Epithelial cell of esophagus (primary cell): Measurements from ENCODE around the gene VWDE.
"Not testable (repeated sequence)": the region's sequence is repeated elsewhere in the genome, so short reads cannot be mapped to it uniquely, and the experiment has no call there.

Experiments used
- DNase-seq: peaks from one replicate; pipeline ENCODE4 v3.0.0; 2010; ENCODE audit warnings: low read depth
- H3K4me3 ChIP-seq: 2 replicates; pipeline ENCODE4 v1.5.1; 2011; ENCODE audit warnings: mild to moderate bottlenecking, low read length, control low read depth
- TF ChIP-seq, protein P1 (sequence below): IDR thresholded peaks from 2 replicates; pipeline ENCODE4 v1.5.1; 2011; ENCODE audit warnings: low read depth, mild to moderate bottlenecking, low read length, control low read depth, inconsistent platforms; ENCODE audit not compliant: insufficient read depth; ENCODE audit errors: missing control alignments

VWDE gene

DNA sequence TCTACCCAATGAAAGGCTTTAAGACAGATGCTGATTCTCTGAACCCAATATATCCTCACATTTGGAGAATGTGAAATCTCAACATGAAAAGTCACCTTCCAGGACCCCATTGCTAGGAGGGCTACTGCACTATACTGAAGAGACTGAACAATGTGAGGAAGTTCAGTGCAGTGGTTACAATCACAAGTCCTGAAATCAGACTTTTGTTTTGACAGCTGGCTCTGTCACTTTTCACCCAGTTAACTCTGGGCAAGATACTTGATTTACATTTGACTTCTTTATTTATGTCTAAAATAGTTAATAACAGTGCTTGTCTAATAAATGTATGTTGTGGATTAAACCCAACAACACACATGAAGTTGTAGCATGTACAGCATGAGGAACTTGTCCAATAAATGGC, 14.8 kb upstream of the VWDE start:
- TF ChIP-seq, protein P1, sequence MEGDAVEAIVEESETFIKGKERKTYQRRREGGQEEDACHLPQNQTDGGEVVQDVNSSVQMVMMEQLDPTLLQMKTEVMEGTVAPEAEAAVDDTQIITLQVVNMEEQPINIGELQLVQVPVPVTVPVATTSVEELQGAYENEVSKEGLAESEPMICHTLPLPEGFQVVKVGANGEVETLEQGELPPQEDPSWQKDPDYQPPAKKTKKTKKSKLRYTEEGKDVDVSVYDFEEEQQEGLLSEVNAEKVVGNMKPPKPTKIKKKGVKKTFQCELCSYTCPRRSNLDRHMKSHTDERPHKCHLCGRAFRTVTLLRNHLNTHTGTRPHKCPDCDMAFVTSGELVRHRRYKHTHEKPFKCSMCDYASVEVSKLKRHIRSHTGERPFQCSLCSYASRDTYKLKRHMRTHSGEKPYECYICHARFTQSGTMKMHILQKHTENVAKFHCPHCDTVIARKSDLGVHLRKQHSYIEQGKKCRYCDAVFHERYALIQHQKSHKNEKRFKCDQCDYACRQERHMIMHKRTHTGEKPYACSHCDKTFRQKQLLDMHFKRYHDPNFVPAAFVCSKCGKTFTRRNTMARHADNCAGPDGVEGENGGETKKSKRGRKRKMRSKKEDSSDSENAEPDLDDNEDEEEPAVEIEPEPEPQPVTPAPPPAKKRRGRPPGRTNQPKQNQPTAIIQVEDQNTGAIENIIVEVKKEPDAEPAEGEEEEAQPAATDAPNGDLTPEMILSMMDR = no peak
- no peak overlapping the region for H3K4me3 ChIP-seq
- DNase-seq = no peak

DNA sequence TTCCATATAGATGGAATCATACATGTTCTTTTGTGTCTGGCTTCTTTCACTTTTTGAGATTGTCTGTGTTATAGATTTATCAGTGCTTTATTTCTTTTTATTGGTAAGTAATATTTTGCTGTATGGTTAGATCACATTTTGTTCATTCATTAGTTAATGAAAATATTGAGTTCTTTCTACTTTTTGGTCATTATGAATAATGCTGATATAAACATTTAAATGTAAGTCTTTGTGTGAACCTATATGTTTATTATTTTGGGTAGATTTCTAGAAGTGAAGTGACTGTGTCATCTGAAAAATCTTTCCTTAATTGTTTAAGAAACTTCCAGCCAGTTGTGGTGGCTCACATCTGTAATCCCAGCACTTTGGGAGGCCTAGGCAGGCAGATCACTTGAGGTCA, 11.4 kb upstream of the VWDE start:
- no peak for DNase-seq
- no peak overlapping the region for H3K4me3 ChIP-seq
- TF ChIP-seq, protein P1 = no peak

DNA sequence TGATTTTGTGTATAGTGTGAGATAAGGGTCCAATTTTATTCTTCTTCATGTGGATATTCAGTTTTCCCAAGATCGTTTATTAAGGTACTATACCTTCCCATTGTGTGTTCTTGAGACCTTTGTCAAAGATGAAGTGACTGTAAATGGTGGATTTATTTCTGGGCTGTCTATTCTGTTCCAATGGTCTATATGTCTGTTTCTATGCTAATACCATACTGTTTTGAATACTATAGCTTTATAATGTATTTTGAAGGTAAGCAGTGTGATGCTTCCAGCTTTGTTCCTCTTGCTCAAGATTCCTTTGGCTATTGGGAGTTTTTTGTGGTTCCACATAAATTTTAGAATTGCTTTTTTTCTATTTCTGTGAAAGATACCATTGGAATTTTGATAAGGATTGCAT, 8.7 kb upstream of the VWDE start:
- DNase-seq = no peak
- no peak overlapping the region for H3K4me3 ChIP-seq

DNA sequence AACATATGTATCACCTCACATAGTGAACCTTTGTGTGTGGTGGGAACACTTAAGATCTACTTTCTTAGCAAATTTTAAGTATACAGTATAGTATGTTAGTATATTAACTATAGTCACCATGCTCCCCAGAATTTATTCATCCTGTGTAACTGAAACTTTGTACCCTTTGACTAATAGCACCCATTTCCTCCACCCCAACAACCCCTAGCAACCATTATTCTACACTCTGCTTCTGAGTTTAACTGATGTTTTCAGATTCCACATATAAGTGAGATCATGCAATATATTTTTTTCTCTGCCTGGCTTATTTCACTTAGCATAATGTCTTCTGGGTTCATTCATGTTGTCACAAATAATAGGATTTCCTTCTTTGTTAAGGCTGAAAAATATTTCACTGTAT, 6.9 kb upstream of the VWDE start:
- TF ChIP-seq, protein P1 = no peak
- H3K4me3 ChIP-seq = no peak overlapping the region
- DNase-seq = no peak

More for the DNA sequence above, 8.7 kb upstream of the VWDE start:
- TF ChIP-seq, protein P1 = no peak

DNA sequence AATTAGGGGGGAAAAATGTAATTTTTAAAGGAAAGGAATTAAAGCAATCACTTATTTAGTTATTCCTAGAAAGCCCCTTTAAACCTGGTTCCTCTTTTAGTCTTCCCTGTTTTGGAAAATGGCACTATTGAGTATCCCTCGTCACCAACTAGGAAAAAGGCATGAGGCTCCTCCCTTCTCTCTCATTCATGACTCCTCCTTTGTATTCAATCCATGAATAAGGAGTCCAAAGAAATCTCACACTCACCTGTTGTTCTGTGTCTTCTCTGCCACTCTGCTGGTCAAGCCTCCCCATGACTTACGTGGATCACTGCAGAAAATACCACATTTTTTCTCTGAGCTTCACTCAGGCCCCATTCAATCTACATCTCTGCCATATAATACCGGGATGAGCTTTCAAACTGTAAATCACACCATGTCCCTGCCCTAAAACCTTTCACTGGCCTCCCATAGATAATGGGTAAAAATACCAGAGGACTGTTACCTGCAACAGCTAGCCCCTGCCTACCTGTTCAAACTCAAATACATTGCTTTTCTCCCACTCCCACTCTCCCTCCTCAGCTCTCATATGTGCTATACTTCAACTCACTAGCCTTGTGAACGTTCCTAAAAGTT, 5.5 kb upstream of the VWDE start:
- TF ChIP-seq, protein P1 = no peak
- H3K4me3 ChIP-seq = no peak overlapping the region
- DNase-seq = no peak

DNA sequence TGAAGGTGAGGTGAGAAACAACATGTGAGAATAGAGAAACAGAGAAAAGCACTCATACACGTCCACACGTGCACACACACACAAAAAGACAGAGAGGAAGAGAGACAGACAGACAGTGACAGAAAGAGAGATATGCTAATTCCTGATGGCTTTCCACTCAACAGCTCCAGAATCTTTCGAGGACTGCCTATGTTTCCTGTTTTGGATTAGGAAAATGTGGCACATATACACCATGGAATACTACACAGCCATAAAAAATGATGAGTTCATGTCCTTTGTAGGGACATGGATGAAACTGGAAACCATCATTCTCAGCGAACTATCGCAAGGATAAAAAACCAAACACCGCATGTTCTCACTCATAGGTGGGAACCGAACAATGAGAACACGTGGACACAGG, 4.0 kb upstream of the VWDE start:
- not testable (repeated sequence) for H3K4me3 ChIP-seq, DNase-seq

DNA sequence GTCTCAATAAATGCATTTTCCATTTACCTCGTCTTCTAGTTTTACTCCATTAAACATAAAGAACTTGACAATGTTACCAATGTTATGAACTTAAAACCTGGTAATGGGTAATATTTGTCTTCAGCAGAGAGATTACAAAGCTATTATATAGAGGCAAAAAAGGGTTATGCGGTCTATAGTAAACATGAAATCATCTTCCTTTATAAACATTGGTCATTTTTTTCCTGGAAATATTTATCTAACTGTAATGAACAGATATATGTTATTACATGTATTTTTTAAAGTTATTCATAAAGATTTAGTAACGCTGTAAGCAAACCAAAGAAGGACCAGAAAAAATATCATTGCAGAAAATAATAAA, 1.3 kb downstream of the VWDE start:
- TF ChIP-seq, protein P1 = no peak
- DNase-seq = no peak
- H3K4me3 ChIP-seq = no peak overlapping the region
